Measurements from ENCODE around the gene MCC.
"Not testable (repeated sequence)": the region's sequence is repeated elsewhere in the genome, so short reads cannot be mapped to it uniquely, and the experiment has no call there.

The MCC gene

DNA sequence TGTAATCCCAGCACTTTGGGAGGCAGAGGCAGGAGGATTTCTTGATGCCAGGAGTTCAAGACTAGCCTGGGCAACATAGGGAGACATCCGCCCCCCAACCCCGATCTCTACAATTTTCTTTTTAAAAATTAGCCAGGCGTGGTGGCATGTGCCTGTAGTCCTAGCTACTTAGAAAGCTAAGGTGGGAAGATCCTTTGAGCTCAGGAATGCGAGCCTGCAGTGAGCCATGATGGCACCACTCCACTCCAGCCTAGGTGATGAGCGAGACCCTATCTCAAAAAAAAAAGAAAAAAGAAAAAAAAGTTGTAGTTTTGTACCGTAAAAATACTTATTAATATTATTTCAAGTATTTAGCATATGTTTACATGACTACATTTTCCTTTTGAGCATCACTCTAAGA, 82.7 kb downstream of the MCC start:
- no peak for DNase-seq

DNA sequence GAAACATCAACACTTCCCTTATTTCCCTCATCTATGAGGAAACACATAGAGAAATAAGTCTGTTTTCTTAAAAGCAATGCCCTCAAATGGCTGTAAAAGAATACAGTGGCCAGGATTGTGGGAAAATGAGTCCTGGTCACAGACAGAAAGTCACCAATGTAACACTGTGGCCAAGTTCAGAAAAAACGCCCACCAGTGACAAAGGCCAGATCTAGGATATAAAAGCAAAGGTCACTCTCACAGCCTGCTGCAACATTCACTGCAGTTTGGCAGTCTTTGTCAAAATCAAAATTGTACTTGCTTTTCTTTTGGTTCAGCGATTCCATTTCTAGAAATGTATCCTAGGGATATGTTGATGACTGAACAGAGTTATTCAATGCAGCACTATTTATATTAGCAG, 84.0 kb downstream of the MCC start:
- no peak for DNase-seq

DNA sequence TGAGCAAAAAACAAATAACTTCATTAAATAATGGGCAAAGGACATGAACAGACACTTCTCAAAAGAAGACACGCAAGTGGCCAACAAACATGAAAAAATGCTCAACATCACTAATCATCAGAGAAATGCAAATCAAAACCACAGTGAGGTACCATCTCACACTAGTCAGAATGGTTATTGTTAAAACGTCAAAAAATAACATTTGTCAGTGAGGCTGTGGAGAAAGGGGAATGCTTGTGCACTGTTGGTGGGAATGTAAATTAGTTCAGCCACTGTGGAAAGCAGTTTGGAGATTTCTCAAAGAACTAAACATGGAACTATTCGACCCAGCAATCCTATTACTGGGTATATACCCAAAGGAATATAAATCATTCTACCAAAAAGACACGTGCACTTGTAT, 90.3 kb downstream of the MCC start:
- not testable (repeated sequence) for DNase-seq

GRCh38 chr5:113397046-113397445, 91.2 kb downstream of the MCC start:
- DNase-seq: no peak

GRCh38 chr5:113394658-113395057, 93.6 kb downstream of the MCC start:
- DNase-seq: no peak

DNA sequence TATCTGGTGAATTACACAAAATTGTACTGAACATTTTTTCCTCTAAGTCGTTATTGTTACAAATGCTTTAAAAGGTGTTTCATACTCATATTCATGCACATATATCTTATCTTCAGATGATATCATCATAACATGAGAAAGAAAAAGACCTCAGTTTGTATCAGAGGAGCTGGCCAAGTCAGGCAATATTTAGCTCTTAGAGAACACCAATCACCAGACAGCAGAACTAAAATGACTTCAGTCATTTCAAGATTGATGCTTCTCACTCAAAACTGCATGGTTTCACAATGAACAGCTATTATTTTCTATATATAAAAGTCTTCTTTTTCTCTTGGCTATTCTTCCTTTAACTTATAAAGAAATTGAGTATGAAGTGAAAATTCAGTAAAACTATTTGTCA, 98.0 kb downstream of the MCC start:
- DNase-seq: no peak

- DNase-seq: no peak
These were observed 99.1 kb downstream of the MCC start for GRCh38 chr5:113389116-113389515.

DNA sequence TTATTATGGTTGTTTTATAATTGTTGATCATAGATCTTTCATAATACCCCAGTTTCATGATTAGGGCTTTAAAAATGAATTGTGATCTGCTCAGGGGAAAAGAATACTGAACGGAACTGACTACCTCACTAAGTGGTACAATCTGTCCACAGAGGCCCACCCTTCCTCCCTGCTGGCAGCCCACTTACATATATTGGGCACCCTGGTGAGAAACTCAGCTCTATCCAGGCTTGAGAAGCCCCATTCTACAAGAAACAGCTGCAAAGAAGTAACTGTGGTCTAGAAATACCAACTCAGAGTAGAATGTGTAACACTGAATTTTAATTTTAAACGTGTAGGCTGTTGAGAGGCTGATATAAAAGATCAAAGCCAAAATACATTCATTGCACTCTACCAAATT, 100.4 kb downstream of the MCC start:
- DNase-seq: no peak

DNA sequence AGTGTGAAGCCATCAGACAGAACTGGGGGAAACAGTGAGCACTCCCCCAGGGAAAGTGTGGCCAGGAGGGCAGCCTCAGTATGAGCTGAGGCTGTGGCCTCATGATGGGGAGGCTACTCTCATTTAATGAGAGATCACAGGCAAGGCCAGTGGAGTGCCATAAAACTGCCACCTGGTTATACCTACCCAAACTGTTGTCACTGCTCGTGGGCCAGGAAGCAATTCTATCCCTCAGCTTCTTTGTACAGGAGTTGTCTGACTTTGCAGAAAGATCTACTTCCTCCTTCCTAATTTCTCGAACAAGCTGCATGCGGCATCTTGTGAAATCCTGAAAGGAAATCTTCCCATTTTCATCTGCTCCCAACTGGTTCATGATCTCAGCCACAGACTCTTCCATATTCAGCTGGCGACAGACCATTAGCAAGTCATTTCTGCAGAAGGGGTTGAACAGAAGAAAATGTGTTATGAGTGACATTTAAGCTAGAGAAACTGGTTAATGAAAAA, 103.4 kb downstream of the MCC start:
- DNase-seq: no peak

- DNase-seq: no peak
These were observed 105.5 kb downstream of the MCC start for GRCh38 chr5:113382731-113383130.

GRCh38 chr5:113381791-113382190, 106.5 kb downstream of the MCC start:
- DNase-seq: no peak

DNA sequence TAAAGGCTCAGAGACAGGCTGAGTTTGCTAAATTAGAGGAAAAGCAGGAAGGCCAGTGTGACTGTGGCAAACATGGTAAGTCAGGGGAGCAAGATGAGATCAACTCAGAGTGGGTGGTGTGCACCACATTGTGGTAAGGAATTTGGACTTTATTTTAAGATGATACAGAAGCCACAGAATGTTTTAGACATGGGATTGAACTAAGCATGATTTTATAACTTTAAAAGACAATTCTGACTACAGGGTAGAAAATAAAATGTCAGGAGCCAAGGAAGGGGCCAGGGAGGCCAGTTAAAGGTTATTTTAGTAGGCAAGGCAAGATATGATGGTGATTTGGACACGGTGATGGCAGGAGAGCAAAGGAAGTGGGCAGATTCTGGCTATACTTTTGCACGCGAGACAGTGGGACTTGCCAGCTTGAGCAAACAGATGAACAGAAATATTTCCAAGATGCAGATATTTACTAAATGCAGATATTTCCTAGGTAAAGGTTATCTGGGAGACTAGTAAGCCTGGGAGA, 107.4 kb downstream of the MCC start:
- DNase-seq: no peak

DNA sequence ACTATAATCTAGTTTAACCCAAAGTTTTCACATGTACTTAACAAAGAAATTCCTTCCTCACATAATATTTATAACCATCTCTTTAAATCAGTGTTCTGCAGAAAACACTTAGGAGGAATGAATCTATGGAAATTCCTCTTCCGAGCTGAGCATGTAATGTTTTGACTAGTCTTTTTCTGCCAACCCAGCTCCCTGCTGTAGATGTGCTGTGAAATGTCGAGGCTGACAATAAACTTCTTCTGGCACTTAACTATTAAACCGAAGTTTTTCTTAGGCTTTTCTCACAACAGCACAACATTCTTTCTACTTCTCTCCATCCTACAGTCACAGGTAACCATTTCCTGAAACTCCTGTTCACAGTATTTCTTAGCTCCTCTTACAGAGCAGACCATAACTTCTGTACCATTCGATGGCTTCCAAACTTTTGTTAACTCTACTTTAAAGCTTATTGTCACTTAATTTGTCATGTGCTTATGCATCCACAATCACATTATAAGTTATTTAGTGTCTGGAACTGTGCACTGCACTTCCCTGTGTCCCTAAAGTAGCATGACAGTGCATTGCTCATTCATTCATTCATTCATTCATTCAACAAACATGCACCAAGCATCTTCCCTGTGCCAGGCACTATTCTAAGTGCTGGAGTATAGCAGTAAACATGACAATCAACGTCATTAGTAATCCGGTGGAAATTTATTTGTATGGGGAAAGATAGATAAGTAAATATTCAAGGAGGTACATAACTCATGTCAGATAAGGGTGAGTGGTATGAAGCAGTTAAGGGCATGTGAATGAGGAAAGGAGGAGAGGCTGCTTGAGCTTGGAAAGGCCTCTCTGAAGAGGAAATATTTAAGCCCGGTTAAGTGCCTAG, 108.1 kb downstream of the MCC start:
- no peak for DNase-seq

- peak; percentile 57 for DNase-seq
These were observed 109.2 kb downstream of the MCC start for GRCh38 chr5:113378959-113379541.

DNA sequence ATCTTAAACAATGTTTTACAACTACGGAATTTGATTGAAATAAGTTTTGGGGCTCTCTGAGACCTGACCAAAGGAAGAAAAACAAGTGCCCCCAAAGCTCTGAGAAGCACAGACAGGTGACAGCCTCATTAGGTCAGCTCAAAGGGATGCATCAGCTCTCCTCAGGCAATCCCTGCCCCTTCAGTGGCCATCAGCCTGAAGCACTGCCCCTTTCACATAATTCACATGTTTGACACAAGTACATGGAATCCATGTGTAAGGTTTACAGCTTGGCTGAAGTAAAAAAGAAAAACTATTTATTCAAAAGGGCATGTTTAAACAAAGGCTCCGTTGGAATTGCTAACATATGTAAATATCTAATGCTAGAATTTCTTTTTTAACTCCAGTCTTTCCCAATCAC, 109.7 kb downstream of the MCC start:
- DNase-seq: no peak

DNA sequence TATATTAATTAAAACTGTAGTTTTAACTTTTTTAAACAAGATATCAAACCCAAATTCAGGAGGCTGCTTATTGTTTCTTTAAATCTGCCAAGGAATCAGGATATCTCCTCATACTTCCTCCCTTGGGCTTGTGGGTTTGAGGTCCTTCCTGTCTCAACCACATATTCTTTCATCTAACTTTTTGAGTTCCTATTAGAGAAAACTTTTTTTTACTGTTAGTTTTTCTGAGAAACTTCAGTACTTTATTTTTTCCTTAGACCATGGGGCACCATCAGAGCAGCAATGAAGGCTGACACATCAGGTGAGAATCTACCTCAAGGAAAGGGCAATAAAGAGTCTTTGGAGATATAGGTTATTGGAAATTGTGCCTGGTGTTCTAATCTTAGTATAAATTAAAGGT, 110.2 kb downstream of the MCC start:
- DNase-seq: peak; percentile 41

- DNase-seq: no peak
These were observed 111.6 kb downstream of the MCC start for GRCh38 chr5:113376640-113377039.

DNA sequence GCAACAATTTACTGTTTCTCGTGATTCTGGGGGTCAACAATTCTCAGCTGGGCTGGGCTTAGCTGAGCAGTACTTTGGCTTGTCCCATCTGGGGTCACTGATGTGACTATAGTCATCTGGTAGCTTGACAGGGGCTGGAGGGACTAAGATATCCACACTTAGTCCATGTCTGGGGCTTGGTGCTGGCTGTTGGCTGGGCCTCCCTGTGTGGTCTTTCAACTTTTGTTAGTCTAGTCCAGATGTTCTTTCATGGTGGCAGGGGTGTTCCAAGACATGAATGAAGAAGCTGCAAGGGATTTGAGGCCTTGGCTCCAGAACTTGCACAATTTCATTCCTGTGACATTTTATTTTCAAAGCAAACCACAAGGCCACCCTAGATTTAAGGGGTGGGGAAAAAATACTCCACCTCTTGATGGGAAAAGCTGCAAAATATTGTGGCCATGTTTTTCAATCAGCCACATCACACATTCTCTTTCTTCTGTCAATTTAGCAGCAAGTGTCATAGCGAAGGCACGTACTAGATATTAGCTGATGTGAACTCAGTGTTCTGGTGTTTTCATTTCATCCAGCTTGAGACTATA, 112.7 kb downstream of the MCC start:
- DNase-seq: no peak

GRCh38 chr5:113373426-113373825, 114.8 kb downstream of the MCC start:
- DNase-seq: no peak

- DNase-seq: no peak
These were observed 116.5 kb downstream of the MCC start for GRCh38 chr5:113371721-113372196.

- DNase-seq: no peak
These were observed 120.7 kb downstream of the MCC start for GRCh38 chr5:113367586-113367985.

GRCh38 chr5:113364466-113364865, 123.8 kb downstream of the MCC start:
- DNase-seq: no peak

- no peak for DNase-seq
These were observed 126.6 kb downstream of the MCC start for GRCh38 chr5:113361701-113362100.

- DNase-seq: no peak
These were observed 128.8 kb downstream of the MCC start for GRCh38 chr5:113359419-113359818.
